ENCODE data around the gene EPB41L2.

DNA sequence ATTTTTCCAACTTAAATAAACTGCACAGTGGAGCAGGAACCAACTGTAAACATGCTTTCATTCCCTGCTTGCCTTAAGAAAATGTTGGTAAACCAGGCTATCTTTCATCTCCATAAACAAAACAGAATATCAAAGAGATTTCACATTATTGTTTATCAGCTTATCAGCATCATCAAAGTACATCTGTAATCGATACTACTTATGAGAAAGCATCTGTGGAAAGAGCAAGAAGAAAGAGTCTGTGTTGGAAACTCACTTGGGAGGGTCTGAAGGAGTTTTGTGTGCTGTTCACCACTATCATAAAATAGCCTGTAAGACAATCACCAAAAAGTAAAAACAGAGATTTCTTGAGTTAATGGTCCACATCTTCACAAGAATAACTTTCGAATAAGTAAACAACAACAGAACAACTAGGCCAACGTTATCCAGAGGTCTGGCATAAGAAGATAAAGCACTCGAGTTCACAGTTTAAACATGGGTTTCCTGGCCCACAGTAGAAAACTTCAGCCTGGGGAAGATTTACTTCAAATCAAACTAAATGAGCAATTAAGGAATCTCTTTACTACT is 47.9 kb downstream of the EPB41L2 start:
- TF ChIP-seq, protein P1, sequence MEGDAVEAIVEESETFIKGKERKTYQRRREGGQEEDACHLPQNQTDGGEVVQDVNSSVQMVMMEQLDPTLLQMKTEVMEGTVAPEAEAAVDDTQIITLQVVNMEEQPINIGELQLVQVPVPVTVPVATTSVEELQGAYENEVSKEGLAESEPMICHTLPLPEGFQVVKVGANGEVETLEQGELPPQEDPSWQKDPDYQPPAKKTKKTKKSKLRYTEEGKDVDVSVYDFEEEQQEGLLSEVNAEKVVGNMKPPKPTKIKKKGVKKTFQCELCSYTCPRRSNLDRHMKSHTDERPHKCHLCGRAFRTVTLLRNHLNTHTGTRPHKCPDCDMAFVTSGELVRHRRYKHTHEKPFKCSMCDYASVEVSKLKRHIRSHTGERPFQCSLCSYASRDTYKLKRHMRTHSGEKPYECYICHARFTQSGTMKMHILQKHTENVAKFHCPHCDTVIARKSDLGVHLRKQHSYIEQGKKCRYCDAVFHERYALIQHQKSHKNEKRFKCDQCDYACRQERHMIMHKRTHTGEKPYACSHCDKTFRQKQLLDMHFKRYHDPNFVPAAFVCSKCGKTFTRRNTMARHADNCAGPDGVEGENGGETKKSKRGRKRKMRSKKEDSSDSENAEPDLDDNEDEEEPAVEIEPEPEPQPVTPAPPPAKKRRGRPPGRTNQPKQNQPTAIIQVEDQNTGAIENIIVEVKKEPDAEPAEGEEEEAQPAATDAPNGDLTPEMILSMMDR (IDR thresholded peaks at IDR 0.05): no peak
- TF ChIP-seq EP300 (IDR thresholded peaks at IDR 0.05) (no peak), POLR2A (IDR thresholded peaks at IDR 0.05) (no peak)
